GM12891 (cell line): ENCODE measurements around the gene NAA20.

Experiments
- PAX5 ChIP-seq: IDR thresholded peaks from 2 replicates; pipeline ENCODE4 v1.6.1; 2011; ENCODE audit warnings: low read length, moderate library complexity, mild to moderate bottlenecking; ENCODE audit not compliant: insufficient read depth, severe bottlenecking
- POLR2A ChIP-seq: IDR thresholded peaks from 2 replicates; pipeline ENCODE4 v1.6.1; 2011; ENCODE audit warnings: low read depth, low read length, control low read depth
- POLR2AphosphoS5 ChIP-seq: IDR thresholded peaks from 2 replicates; pipeline ENCODE4 v1.6.1; 2011; ENCODE audit warnings: low read depth, low read length, control low read depth
- SPI1 ChIP-seq: IDR thresholded peaks from 2 replicates; pipeline ENCODE4 v1.6.1; 2011; ENCODE audit warnings: low read depth, low read length, control low read depth
- TAF1 ChIP-seq: IDR thresholded peaks from 2 replicates; pipeline ENCODE4 v1.6.1; 2011; ENCODE audit warnings: low read depth, low read length, control low read depth

DNA sequence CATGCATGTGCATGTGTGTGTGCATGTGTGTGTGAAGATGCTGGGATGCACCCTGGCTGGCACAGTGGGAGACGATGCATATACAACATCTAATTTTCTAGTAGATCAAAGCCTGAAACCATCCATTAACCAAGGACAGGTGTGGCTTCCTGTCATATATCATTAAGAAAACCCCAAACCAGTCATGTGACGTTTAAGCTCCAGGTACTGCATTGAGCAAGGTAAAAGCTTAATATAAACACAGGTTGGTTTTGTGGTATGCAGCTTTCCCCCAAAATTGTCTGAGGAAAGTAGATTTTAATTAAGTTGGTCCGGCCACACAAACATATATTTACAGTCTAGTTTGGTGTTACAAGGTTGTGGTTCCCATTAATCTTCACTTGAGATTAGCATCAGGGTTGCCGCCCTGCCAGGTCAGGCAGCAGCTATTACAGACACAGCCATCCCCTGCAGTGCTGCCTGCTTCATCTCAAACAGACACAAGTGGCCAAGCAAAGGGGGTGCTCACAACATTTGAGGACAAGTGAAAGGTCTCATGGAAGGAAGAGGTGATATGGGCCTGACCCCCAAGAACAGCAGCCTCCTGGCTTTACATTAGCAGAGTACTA is 48.6 kb upstream of the NAA20 start:
- no peak for TF ChIP-seq POLR2AphosphoS5
- no peak for TF ChIP-seq TAF1
- no peak for TF ChIP-seq POLR2A
- TF ChIP-seq SPI1 = no peak
- TF ChIP-seq PAX5 = no peak
